GM21390 (cell line): ENCODE results near the gene CCM2L.

Source experiments
- ATAC-seq: cut with Tn5 transposase; IDR thresholded peaks from one replicate; pipeline ENCODE4 v1.9.1; 2021; ENCODE audit not compliant: unreplicated experiment

CCM2L gene

DNA sequence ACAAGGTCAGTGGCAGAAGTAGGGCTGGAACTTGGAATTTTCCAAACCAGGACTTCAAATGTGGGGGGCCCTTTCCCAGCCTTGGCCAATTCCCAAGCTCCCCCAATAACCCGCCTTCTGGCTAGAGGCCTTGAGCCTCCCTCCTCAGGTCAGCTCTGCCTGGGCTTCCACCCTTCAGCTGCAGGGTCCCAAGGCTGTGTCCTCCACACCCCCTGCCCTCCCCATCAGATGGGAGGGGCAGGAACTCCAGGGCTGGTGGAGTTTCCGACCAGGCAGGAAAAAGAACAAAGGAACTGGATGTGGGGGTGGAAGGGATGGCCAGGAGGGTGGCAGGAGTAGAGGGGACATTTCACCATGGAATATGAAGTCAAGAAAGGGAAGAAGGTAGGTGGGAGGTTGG, at the start of gene CCM2L:
TSS of gene CCM2L (plus strand) at position 338 of the 400 bp plus-strand sequence. CDS start at position 355, 17 bp downstream.
- no peak for ATAC-seq

DNA sequence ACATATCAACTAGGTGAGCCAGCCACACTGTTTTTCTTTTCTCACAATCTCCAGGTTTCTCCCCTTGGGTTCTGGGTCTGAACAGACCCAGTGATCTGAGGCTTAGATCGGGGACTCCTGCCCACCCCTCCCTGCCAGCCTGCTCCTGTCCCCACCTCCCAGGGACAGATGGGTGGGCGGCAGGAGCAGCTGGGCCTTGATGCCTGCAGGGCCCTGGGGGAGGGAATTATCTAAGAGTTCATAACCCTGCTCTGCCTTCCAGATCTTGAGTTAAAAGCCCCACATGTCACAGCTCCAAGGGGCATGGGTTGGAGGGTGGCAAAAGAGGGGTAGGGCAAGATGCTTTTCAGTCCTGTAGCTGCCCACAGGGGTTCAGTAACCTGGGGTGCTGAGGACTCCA, 47.5 kb upstream of the CCM2L start:
- ATAC-seq = no peak

DNA sequence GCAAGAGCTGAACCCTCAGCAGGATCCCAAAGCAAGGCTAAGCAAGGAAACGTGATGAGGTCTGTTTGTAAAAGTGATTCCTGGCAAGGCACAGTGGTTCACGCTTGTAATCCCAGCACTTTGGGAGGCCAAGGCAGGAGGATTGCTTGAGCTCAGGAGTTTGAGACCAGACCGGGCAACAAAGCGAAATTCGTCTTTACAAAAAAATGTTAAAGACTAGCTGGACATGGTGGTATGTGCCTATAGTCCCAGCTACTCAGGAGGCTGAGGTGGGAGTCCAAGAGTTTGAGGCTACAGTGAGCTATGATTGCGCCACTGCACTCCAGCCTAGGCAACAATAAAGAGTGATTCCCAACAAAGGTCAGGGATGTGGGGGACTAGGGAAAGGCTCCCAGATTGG, 46.3 kb upstream of the CCM2L start:
- no peak for ATAC-seq

DNA sequence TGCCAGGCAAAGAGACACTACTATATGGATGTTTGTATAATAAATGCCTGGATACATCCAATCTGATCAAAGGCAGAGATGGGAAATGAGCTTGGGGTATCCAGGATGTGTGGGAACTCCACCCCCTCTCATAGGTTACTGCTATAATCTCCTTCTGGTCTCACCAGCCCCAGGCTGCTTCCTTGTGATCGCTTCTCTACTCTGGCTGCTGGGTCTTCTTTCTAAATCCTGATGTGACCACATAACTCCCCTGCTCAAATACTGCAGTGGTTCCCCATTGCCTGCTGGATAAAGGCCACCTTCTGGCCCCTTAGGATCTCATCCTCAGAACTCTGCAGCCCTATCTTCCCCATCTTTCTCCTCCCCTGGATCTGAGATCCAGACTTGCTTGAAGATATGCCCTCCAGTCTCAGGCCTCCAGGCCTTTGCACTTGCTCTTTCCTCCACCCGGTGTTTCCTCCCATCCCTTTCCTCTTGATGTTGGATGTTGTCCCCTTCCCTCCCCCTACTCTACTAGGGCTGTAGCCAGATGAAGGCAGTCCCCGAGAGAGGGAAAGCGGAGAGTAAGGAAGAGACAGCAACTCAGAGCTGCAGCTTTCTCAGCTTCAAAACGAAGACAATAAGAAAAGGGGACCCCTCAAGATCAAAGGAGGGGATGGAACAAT, 43.1 kb upstream of the CCM2L start:
- no peak for ATAC-seq

DNA sequence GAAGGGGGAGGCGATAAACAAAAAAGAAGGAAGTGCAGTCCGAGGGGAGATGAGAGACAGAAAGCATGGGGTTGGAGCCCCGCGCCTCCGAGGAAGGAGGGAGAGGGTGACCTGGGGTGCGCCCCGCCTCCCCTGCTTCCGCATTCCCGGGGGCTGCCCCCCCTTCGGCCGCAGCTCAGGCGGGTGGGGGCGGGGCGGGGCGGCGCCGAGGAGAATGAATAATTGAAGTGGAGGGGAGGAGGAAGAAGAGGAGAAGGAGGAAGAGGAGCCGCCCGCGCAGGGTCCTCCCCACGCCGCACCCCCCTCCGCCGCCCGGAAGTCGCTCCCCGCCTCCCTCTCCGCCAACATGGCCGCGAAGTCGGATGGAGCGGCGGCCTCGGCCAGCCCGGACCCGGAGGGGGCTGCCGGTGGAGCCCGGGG, 42.4 kb upstream of the CCM2L start, which contains the start of gene XKR7:
TSS of gene XKR7 (plus strand) at position 322 of the 420 bp plus-strand sequence. CDS start at position 347, 25 bp downstream.
- no peak for ATAC-seq

DNA sequence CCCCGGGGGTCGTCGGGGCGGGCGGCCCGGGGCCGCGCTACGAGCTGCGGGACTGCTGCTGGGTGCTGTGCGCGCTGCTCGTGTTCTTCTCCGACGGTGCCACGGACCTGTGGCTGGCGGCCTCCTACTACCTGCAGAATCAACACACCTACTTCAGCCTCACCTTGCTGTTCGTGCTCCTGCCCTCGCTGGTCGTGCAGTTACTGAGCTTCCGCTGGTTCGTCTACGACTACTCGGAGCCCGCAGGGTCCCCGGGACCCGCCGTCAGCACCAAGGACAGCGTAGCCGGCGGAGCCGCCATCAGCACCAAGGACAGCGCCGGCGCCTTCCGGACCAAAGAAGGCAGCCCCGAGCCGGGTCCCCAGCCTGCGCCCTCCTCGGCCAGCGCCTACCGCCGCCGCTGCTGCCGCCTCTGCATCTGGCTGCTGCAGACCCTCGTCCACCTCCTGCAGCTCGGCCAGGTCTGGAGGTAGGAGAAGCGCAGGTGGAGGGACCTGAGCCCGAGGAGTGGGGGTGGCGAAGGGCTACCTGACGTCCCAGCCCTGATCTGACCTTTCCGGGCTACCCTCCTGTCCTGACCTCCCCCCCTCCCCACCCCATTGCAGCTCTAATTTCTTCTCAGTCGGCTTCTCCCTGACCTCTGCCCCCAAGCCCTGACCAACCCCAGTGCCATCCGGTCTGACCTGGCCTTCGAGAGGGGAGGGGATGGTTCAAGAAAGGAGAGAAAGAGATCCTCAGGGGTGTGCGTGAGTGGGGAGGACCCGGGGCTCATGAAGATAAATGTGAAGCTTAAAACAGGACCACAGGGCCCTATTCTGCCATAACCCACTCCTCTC, 41.7 kb upstream of the CCM2L start:
- no peak for ATAC-seq

DNA sequence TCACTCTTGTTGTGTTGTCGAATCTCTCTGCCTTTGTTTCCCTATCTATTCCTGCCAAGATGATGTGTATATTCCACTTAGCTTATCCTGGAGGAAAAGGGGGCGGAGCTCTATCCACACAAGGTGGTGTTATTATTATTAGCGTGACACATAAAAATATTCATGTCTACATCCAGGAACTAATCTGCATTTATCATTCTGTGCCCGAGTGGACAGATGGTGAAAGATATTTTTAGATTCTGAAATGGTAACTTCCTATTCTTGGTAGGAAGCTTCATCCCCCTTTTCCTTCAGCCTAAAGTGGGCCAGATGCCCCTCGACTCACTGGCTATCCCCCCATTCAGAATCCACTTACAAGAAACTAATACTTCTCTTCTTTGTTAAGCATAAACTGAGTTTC, 40.2 kb upstream of the CCM2L start:
- ATAC-seq = no peak

DNA sequence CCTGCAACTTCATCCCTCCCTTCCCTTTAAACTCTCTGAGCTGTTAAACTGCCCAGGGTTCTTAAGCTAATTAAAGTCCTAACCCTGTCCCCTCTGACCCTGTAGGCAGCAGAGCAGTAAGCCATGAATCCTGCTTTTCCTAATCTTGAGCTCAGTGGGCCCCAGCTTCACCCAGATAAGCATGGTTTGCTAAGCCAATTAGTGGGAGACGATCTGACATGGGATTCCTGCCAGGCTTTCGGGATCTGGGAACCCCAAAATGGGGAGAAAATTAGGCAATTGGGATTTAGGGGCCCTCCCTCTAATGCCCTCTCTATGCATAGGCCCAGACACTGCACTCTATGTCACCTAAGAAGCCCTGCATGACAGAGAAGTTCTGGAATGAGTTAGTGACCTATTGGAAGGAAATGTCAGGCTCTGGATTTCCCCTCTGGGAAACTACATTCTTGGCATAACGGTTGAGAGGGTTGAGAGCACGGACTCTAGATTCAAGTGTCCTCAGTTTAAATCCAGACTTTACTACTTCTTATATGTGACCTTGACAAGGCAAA, 37.7 kb upstream of the CCM2L start:
- no peak for ATAC-seq

DNA sequence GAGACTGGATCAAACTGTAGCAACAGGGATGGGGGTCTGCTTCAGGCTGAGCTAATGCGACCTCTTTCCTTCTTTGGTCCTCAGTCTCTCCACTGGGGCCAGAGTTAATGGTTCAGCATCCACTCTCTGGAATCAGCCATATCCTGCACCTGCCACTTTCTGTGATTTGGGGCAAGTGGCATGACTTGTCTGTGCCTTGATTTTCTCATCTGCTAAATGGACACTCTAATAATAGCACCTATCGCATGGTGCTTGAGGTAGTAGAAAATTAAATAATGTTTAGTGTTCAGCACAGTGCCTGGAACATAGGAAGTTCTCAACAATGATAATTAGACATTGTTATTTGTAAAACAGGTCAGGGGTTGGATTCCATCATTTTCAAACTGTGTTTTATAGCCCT, 35.9 kb upstream of the CCM2L start:
- no peak for ATAC-seq

DNA sequence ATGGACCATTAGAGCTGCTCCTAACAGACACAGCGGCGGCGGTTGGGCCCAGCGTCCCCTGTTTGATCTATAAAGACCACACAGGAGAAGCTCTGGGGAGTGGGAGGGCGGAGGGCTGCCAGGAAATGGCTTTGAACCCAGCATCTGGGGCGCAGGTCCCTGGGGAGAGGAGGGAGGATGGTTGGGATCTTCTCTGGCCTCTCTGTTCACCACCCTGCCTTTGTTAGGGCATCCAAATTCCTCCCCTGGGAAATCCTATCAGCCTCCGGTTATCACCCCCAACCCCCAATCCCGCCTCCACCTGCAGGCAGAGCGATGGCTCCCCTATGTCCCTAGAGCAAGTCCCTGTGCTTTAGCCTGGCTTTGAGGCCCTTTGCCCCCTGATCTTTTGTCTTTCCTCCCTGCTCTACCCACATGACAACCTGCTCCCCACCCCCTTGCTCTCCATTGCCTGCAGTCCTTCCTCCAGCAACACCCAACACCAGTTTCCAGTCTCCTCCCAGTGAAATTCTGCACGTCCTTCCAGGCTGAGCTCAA, 35.2 kb upstream of the CCM2L start:
- no peak for ATAC-seq

DNA sequence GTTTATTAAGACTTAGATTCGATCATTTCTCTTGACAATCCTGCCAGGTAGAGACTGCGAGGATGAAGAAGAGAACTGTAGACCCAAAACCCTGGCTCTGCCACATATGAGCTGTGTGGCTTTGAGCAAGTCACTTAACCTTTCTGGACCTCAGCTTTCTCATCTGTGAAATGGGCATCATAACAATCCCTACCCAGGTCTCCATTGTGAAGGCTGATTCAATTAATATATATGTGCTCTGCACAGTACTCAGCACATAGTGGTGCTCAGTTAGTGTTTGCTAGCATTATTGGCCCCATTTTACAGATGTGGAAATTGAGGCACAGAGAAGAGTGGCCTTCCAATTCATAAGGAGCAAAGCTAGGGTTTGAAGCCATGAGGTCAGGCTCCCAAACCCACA, 34.4 kb upstream of the CCM2L start:
- no peak for ATAC-seq

DNA sequence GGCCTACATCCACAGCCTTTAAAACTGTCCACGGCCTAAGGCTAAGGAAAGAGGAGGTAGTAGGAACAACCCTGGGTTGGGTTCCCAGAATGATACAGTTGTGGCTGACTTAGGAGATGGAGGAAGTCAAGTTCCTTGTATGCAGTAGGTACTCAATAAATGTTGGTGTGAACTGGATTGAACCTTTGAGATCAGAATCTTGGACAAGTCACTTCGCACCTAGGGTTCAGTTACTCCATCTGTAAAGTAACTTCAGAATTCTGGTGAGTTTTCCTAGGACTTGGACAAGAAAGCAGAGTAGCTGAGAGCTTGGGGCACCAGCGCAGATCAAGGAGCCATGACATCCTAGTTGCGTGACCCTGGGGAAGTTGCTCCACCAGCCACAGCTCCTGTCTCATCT, 33.2 kb upstream of the CCM2L start:
- ATAC-seq = no peak

DNA sequence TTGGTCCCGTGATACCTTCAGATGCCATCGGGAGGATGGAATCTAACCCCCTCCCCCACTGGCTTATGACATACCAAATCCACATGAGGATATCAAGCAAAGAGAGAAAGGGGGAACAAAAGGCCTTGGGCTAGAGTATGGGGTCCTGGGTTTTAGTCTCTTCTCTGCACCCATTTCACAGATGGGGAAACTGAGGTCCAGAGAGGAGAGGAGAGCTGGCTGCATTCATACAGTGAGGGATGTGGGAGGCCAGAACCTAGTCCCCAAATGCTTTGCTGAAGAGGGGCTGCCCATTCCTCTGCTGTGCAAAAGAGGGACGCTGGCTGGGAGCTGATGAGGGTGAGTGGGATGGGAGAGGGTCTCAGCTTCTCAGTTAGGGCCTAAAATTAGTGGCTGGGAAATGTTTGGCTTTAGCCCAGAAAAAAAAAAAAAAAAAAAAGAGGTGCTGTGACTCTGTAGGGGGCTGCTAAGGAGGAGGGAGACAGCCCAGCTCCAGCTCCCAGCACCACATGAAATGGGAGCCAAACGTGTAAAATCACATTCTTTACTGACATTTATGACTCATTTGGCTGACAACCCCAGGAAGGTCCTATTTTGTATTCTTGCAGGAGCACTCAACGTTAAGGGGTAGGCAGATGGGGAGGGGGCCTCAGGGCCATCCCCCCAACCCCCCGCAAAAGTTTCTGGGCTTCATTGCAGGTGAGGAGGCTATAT, 30.4 kb upstream of the CCM2L start:
- ATAC-seq = no peak

DNA sequence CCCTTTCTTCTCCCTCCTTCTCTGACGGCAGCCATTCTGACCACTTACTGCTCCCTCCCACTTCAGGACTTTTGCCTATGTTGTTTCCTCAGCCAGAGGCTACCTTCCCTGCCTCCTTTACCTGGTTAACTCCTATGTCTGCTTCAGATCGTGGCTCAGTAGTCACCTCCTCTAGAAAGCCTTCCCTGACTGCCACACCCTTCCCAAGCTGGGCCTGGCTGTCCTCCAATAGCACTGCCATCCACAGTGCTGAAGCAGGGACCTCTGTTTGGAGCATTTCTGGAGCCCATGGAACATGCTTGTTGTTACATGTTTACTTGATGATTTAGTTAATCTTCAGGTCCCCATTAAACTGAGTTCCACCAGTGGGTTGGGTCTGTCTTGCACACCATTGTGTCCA, 28.5 kb upstream of the CCM2L start:
- ATAC-seq = no peak

DNA sequence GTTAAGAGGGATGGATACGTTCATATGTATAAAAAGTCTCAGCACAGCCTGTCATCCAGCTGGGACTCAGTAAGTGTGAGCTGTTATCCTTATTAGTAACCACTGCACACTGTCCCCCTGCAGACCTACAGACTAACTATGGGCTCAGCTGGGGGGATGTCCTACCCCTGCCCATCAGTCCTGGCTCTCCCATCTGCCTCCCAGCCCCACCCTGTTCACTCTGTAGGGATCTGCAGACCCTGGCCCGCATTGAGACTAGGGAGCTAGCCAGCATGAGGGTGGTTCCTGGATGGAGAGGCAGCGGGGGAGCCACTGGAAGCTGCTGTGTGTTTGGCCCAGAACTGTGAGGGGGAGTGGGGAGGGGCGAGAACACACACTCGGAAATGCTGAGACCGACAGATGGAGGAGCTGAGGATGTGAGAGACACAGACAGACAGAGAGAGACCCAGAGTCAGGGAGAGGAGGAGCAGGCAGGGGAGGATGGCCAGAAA, 25.2 kb upstream of the CCM2L start:
- no peak for ATAC-seq

DNA sequence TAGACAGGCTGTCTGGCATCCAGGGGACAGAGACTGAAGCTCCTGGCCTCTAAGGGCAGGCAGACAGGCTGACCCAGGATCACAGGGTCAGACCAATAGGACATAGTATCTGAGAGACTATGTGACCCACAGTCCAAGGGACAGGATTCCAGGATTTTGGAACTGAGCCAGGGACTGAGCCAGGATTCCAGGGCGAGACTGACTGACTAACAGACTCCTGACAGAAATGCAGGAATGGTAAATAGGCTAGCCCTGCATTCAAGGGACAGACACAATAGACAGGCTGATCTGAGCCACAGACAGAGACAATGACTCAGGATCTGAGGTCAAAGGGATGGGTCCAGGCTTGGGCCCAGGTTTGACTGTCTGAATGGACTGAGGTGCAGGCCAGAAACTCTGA, 22.5 kb upstream of the CCM2L start:
- ATAC-seq = no peak

DNA sequence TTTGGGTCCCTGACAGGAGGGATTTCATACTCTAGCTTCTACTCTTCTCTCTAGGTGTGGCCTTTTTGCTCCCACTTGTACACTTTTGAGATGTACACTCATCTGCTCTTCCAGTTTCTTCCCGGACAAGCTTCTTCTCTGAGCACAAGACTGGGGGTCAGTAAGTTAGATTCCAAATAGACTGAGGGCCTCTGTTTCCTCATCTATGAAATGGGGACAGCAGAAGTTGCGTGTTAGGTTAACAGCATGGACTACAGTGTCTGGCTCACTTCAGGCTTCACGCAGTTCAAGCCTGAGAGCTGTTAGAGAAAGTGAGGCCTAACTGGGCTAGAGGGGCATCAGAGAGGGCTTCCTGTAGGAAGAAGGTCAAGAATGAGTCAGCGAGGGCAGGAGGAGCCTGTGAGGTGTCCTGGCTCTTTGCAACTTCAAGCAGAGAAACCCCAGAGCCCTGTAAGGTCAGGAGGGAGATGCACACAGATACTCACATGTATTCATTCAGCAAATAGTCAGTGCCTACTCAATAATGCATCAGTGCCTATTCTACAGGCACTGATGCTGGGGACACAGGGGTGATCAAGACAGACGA, 21.7 kb upstream of the CCM2L start:
- ATAC-seq = no peak

DNA sequence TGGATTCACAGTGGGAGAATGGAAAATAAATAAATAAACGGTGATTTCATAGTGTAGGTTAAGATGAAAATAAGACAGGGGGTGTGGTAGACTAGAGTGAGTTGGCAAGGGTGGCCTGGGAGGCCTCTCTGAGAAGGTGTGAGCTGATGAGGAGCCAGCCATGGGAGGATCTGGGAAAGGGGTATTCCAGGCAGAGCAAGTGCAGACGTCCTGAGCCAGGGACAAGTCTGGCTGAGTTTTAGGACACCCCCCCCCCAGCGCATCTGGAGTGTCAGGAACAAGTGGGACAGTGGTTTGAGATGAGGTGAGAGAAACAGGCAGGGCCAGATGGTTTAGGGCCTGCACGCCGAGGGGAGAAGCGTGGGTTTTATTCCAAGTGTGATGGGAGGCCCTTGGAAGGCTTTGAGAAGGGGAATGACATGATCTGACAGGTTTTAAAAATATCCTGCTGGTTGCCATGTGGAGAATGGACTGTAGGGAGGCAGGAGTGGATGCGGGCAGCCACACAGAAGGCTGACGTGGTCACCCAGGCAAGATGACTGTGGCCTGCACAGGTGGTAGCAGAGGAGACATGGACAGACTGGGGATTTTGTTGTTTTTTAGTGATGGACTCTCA, 21.1 kb upstream of the CCM2L start:
- ATAC-seq = no peak

DNA sequence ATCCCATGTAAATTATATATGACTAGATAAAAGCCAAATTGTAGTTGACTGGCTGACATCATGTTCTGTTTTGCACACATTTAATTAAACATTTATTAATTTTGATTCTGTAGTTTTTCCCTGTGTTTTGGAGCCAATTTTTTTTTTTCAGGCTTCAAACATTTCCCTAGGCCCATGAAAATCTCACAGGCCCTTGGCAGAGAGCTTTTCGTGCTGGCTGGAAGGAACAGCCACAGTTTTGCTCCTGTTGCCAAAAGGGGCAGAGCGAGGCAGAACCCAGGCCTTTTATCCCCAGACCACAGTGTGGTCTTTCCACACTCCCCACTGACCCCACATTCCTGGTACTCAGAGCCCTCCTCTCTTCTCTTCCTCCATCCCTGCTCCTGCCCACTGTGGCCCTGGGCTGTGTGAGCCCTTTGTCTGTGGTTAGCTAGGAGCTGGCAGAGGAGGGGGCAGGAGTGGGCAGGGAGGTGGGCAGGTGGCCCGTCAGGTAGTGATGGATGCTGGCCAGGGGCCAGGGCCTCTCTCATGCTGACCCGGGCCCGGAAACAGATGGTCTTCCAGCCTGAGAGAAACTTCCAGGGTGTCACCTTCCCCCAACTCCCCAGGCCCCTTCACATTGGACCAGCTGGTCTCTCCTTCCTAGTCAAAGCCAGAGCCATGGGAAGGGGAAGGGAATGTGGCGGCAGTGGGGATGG, 19.4 kb upstream of the CCM2L start:
- ATAC-seq = no peak

DNA sequence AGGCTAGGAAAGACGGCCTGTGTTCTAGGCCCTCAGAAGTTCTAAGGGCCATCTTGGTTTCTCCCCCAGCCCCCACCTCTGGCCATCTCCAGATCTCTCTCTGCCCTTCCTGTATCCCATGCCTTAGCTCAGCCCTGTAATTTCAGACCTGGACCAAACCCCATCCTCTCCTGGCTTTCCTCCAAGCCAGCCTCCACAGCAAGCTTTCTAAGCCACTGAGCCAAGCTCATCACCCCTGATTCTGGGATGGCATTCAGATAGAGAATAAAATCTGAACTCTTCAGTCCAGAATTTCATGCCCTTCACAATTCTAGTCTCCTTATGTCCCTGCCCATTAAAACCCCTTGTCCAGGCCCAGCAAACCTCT, 18.9 kb upstream of the CCM2L start:
- ATAC-seq = no peak
